K562 (cell line): ENCODE measurements around the gene TRIM26. TPM values are rescaled to one million over a fixed set of nuclear protein-coding genes. Genes with fewer than 3 reads are reported as not detected.

Experiments used
- BRCA1 ChIP-seq, 2 experiments: fragments of 450-650 bp in 1 of 2; sonication (generic) in 1 of 2; formaldehyde crosslinking in 1 of 2; IDR thresholded peaks; 2 replicates each; pipeline versions ENCODE4 v1.5.0 to v1.6.1; 2017 to 2020; ENCODE audit warnings: mild to moderate bottlenecking in 1 of 2, missing genetic modification reagents in 1 of 2
- CCAR2 ChIP-seq: fragments of 200-400 bp; formaldehyde crosslinking; IDR thresholded peaks from 2 replicates; pipeline ENCODE4 v1.6.1; 2017; ENCODE audit warnings: mild to moderate bottlenecking, low read depth, low read length
- E2F3 ChIP-seq: fragments of 250-450 bp; sonication (Bioruptor Pico); IDR thresholded peaks from 2 replicates; pipeline ENCODE4 v1.4.0; 2020; ENCODE audit warnings: mild to moderate bottlenecking
- GABPB2 ChIP-seq: fragments of 250-450 bp; sonication (Bioruptor Pico); conservative IDR thresholded peaks from 2 replicates; pipeline ENCODE4 v1.5.1; 2021; ENCODE audit warnings: mild to moderate bottlenecking
- GTF2A2 ChIP-seq: IDR thresholded peaks from 2 replicates; pipeline ENCODE4 v1.6.1; 2016; ENCODE audit warnings: mild to moderate bottlenecking, missing genetic modification characterization, missing compliant biosample characterization
- HCFC1 ChIP-seq: IDR thresholded peaks from 2 replicates; pipeline ENCODE4 v1.6.1; 2012; ENCODE audit warnings: low read depth, low read length, improper control_type of control experiment
- HDAC8 ChIP-seq: fragments of 450-650 bp; IDR thresholded peaks from 2 replicates; pipeline ENCODE4 v1.6.1; 2016; ENCODE audit warnings: mild to moderate bottlenecking, missing genetic modification characterization, moderate library complexity, missing compliant biosample characterization
- HMG20A ChIP-seq: fragments of 450-650 bp; formaldehyde crosslinking; conservative IDR thresholded peaks from 2 replicates; pipeline ENCODE4 v1.4.0; 2020; ENCODE audit warnings: mild to moderate bottlenecking, mixed read lengths
- HNRNPK ChIP-seq: fragments of 200-400 bp; formaldehyde crosslinking; IDR thresholded peaks from one replicate; pipeline ENCODE4 v1.6.1; 2018; ENCODE audit warnings: mild to moderate bottlenecking, low read depth, low read length; ENCODE audit not compliant: poor library complexity, severe bottlenecking
- HNRNPL ChIP-seq: fragments of 200-400 bp; formaldehyde crosslinking; IDR thresholded peaks from 2 replicates; pipeline ENCODE4 v1.6.1; 2017; ENCODE audit warnings: low read depth, mild to moderate bottlenecking, low read length
- HSF4 ChIP-seq: fragments of 250-450 bp; sonication (Bioruptor Pico); IDR thresholded peaks from 2 replicates; pipeline ENCODE4 v2.1.2; 2022; ENCODE audit warnings: mild to moderate bottlenecking, moderate library complexity, borderline replicate concordance
- IRF2 ChIP-seq: sonication (generic); formaldehyde crosslinking; IDR thresholded peaks from 2 replicates; pipeline ENCODE4 v1.8.1; 2022; ENCODE audit warnings: mild to moderate bottlenecking, missing genetic modification reagents
- LARP7 ChIP-seq: fragments of 450-650 bp; IDR thresholded peaks from 2 replicates; pipeline ENCODE4 v1.6.1; 2016
- PHF21A ChIP-seq: fragments of 450-650 bp; IDR thresholded peaks from 2 replicates; pipeline ENCODE4 v1.6.1; 2017; ENCODE audit warnings: low read depth, borderline replicate concordance
- RBM25 ChIP-seq: fragments of 200-400 bp; formaldehyde crosslinking; IDR thresholded peaks from 2 replicates; pipeline ENCODE4 v1.6.1; 2018; ENCODE audit warnings: low read length, low read depth, moderate library complexity; ENCODE audit not compliant: severe bottlenecking
- SAP30 ChIP-seq: fragments of 200-600 bp; sonication (generic); IDR thresholded peaks from 2 replicates; pipeline ENCODE4 v1.6.1; 2012; ENCODE audit warnings: borderline replicate concordance, low read depth, mild to moderate bottlenecking, moderate library complexity, low read length, control low read depth, inconsistent platforms; ENCODE audit not compliant: insufficient read depth, poor library complexity, severe bottlenecking
- TBP ChIP-seq: optimal IDR thresholded peaks from 2 replicates; pipeline ENCODE3; 2011; ENCODE audit warnings: low read depth, low read length, improper control_type of control experiment
- ZNF316 ChIP-seq: fragments of 450-650 bp; IDR thresholded peaks from 2 replicates; pipeline ENCODE4 v1.6.1; 2016
- ZNF384 ChIP-seq: IDR thresholded peaks from 2 replicates; pipeline ENCODE4 v1.6.1; 2012; ENCODE audit warnings: low read depth, low read length, improper control_type of control experiment
- ZNF551 ChIP-seq: fragments of 250-450 bp; sonication (Bioruptor Pico); IDR thresholded peaks from 2 replicates; pipeline ENCODE4 v1.5.0; 2021; ENCODE audit warnings: mild to moderate bottlenecking, moderate library complexity
- polyA plus RNA-seq, 8 experiments: library from polyadenylated mRNA; depleted of rRNA in 4 of 8; stranded (reverse) in 5 of 8; unstranded in 3 of 8; fragments of >200 nt; fragmentation: Nextera tagmentation in 2 of 8; fragmentation: Illumina TruSeq in 1 of 8; extraction: Ambion mirVana in 2 of 8; extraction: Trizol in 1 of 8; gene quantifications; 2 replicates each; pipeline versions ENCODE4 v1.2.1 to v1.2.3, GENCODE V29; 2011 to 2014; ENCODE audit warnings: inconsistent platforms in 1 of 8, missing spikeins in 1 of 8
- total RNA-seq, 7 experiments: library from RNA; depleted of rRNA in 6 of 7; stranded (reverse); fragments of >200 nt in 6 of 7; fragmentation: Illumina TruSeq in 2 of 7; extraction: Trizol in 2 of 7; gene quantifications; 2 replicates each; pipeline versions ENCODE4 v1.2.1 to v1.2.3, GENCODE V29; 2011 to 2021; ENCODE audit warnings: low replicate concordance in 1 of 7
- TF ChIP-seq, protein P1 (sequence below), 2 experiments: fragments of 450-650 bp in 1 of 2; sonication (generic) in 1 of 2; formaldehyde crosslinking in 1 of 2; IDR thresholded peaks in 1 of 2; conservative IDR thresholded peaks in 1 of 2; 2 replicates each; pipeline versions ENCODE4 v1.6.1 to v1.8.1; 2016 to 2023; ENCODE audit warnings: mild to moderate bottlenecking in 2 of 2, moderate library complexity in 2 of 2, inconsistent platforms in 1 of 2, missing genetic modification reagents in 1 of 2
- TF ChIP-seq, protein P2 (sequence below): sonication (generic); formaldehyde crosslinking; IDR thresholded peaks from 2 replicates; pipeline ENCODE4 v1.8.0; 2022; ENCODE audit warnings: missing genetic modification reagents, mild to moderate bottlenecking, moderate library complexity, borderline replicate concordance
- TF ChIP-seq, protein P3 (sequence below): fragments of 200-400 bp; formaldehyde crosslinking; IDR thresholded peaks from 2 replicates; pipeline ENCODE4 v1.6.1; 2017; ENCODE audit warnings: mild to moderate bottlenecking, low read depth, low read length, moderate library complexity

The TRIM26 gene
- total and polyA plus RNA-seq, 9 of the 15 experiments (the other 6 are each of a cell fraction or from before 2014, with no cell fraction given): 0.80 to 5.0 (median 2.8) TPM

DNA sequence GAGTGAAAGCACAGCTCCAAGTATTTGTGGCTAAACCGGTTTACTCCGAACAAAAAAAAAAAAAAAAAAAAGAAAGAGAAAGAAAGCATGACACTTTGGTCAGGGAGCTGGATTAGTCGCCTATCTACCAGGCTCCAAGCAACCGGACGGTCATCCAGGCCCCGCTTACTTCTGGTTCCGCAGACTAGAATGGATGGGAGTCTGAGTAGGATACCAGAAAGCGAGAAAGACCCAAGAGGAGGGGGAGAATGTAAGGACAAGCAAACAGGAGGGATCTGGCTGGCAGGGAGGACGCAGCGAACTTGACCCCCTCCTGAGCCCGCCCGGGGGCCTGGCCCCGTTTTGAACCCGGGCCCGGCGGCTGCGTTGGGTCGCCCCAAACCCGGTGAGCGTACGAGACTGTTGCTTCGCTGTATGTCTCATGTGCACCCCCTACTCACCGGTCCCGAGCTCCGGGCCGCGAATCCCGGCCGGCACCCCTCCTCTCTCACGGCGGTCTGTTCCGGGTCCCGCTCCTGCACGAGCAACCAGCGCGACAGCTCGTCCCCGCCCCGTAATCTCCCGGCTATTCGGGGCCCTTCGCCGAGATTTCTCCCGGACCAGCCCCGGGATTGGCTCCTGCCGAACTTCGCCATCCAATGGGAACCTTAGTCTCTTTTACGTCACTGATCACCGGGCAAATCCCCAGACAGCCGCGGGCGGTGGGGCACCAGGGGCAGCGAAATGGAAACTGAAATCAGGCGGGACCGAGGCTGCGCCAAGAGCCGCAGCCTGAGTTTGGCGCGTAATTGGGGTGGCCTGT lies at the start of gene TRIM26 (continued):
- TF ChIP-seq PHF21A (peak; percentile 99), ZNF384 (no peak), E2F3 (no peak), HNRNPK (no peak), IRF2 (CRISPR knock-in tag) (no peak), HMG20A (CRISPR knock-in tag) (no peak), RBM25 (no peak), BRCA1 (IDR thresholded peaks at IDR 0.05) (no peak), BRCA1 (CRISPR knock-in tag; IDR thresholded peaks at IDR 0.05) (no peak), TBP (no peak), HNRNPL (no peak), CCAR2 (no peak), SAP30 (no peak), ZNF551 (CRISPR knock-in tag) (no peak), HDAC8 (tag) (no peak), HSF4 (CRISPR knock-in tag) (no peak), GTF2A2 (tag) (no peak), LARP7 (no peak), HCFC1 (no peak), ZNF316 (no peak), GABPB2 (no peak)
- TF ChIP-seq, protein P1, sequence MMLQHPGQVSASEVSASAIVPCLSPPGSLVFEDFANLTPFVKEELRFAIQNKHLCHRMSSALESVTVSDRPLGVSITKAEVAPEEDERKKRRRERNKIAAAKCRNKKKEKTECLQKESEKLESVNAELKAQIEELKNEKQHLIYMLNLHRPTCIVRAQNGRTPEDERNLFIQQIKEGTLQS (IDR thresholded peaks at IDR 0.05): no peak
- TF ChIP-seq, protein P1 (CRISPR knock-in tag; conservative IDR thresholded peaks at IDR 0.05): no peak
- TF ChIP-seq, protein P2, sequence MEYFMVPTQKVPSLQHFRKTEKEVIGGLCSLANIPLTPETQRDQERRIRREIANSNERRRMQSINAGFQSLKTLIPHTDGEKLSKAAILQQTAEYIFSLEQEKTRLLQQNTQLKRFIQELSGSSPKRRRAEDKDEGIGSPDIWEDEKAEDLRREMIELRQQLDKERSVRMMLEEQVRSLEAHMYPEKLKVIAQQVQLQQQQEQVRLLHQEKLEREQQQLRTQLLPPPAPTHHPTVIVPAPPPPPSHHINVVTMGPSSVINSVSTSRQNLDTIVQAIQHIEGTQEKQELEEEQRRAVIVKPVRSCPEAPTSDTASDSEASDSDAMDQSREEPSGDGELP (CRISPR knock-in tag): no peak; the same call in 1 of the 2 replicates
- TF ChIP-seq, protein P3, sequence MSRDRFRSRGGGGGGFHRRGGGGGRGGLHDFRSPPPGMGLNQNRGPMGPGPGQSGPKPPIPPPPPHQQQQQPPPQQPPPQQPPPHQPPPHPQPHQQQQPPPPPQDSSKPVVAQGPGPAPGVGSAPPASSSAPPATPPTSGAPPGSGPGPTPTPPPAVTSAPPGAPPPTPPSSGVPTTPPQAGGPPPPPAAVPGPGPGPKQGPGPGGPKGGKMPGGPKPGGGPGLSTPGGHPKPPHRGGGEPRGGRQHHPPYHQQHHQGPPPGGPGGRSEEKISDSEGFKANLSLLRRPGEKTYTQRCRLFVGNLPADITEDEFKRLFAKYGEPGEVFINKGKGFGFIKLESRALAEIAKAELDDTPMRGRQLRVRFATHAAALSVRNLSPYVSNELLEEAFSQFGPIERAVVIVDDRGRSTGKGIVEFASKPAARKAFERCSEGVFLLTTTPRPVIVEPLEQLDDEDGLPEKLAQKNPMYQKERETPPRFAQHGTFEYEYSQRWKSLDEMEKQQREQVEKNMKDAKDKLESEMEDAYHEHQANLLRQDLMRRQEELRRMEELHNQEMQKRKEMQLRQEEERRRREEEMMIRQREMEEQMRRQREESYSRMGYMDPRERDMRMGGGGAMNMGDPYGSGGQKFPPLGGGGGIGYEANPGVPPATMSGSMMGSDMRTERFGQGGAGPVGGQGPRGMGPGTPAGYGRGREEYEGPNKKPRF: no peak
